Effector memory CD8-positive, alpha-beta T cell (primary cell): Measurements from ENCODE around the gene ETV6.

Source experiments
- ATAC-seq: fragments of 150-1000 bp; cut with Tn5 transposase; replicated peaks from 2 replicates; pipeline ENCODE4 v1.10.0; 2021; ENCODE audit warnings: mild to moderate bottlenecking, moderate library complexity
- DNase-seq, 3 experiments: peaks; one replicate each; pipeline ENCODE4 v3.0.0; 2021
- H3K27ac Mint-ChIP-seq, 2 donors: one replicate each; pipeline ENCODE4 v1.8.0; 2022; ENCODE audit warnings: mild to moderate bottlenecking in 2 of 2, mixed read lengths in 2 of 2, moderate library complexity in 2 of 2
- H3K27me3 Mint-ChIP-seq, 2 donors: one replicate each; pipeline ENCODE4 v1.8.0; 2022; ENCODE audit warnings: mixed read lengths in 2 of 2
- H3K36me3 Mint-ChIP-seq: one replicate; pipeline ENCODE4 v1.8.0; 2022; ENCODE audit warnings: mild to moderate bottlenecking, moderate library complexity, mixed read lengths; ENCODE audit not compliant: insufficient read depth
- H3K4me1 Mint-ChIP-seq, 2 donors: one replicate each; pipeline ENCODE4 v1.8.0; 2022; ENCODE audit warnings: low read depth in 2 of 2, mixed read lengths in 2 of 2
- H3K4me3 Mint-ChIP-seq, 2 donors: one replicate each; pipeline ENCODE4 v1.8.0; 2022; ENCODE audit warnings: mild to moderate bottlenecking in 2 of 2, mixed read lengths in 2 of 2, moderate library complexity in 2 of 2
- H3K9me3 Mint-ChIP-seq, 2 donors: one replicate each; pipeline ENCODE4 v1.8.0; 2022; ENCODE audit warnings: mixed read lengths in 2 of 2

The ETV6 gene

GRCh38 chr12:11712491-11712890, 63.0 kb downstream of the ETV6 start:
- Mint-ChIP-seq H3K9me3 (no peaks in the 10 kb centered on the region), H3K27me3 (no peaks in the 10 kb centered on the region), H3K36me3 (peaks cover 6% of the 10 kb centered on the region), H3K4me3 (no peak overlapping the region), H3K27ac (no peak overlapping the region), H3K4me1 (peaks cover 20 to 30% of the 10 kb centered on the region in 2 donors)
- DNase-seq (no peak), ATAC-seq (no peak)

- H3K27me3 Mint-ChIP-seq: no peaks in the 10 kb centered on the region
- H3K9me3 Mint-ChIP-seq: no peaks in the 10 kb centered on the region
- ATAC-seq (no peak), DNase-seq (no peak)
- no peak overlapping the region for H3K27ac Mint-ChIP-seq
- H3K4me1 Mint-ChIP-seq: peaks cover 16 to 33% of the 10 kb centered on the region in 2 donors
- no peak overlapping the region for H3K4me3 Mint-ChIP-seq
- H3K36me3 Mint-ChIP-seq: peaks cover 6% of the 10 kb centered on the region
These were observed 63.7 kb downstream of the ETV6 start for GRCh38 chr12:11713202-11713601.

GRCh38 chr12:11714626-11715025, 65.2 kb downstream of the ETV6 start:
- H3K27ac Mint-ChIP-seq: peak overlapping the region in 1 of 2 donors; percentile 2
- H3K4me3 Mint-ChIP-seq: no peak overlapping the region
- no peaks in the 10 kb centered on the region for H3K27me3 Mint-ChIP-seq
- no peaks in the 10 kb centered on the region for H3K9me3 Mint-ChIP-seq
- H3K36me3 Mint-ChIP-seq: peaks cover 6% of the 10 kb centered on the region
- DNase-seq (no peak), ATAC-seq (no peak)
- peaks cover 16 to 23% of the 10 kb centered on the region in 2 donors for H3K4me1 Mint-ChIP-seq

- no peak overlapping the region for H3K4me3 Mint-ChIP-seq
- H3K27ac Mint-ChIP-seq: peak overlapping the region in 1 of 2 donors; percentile 49
- no peaks in the 10 kb centered on the region for H3K9me3 Mint-ChIP-seq
- no peak for DNase-seq
- H3K36me3 Mint-ChIP-seq: peaks cover 6% of the 10 kb centered on the region
- no peak for ATAC-seq
- H3K4me1 Mint-ChIP-seq: peaks cover 15 to 24% of the 10 kb centered on the region in 2 donors
- no peaks in the 10 kb centered on the region for H3K27me3 Mint-ChIP-seq
These were observed 66.1 kb downstream of the ETV6 start for GRCh38 chr12:11715621-11716020.

GRCh38 chr12:11716794-11717518, 67.5 kb downstream of the ETV6 start:
- Mint-ChIP-seq H3K4me3 (no peak overlapping the region), H3K4me1 (peaks cover 15 to 29% of the 10 kb centered on the region in 2 donors), H3K27ac (no peak overlapping the region), H3K9me3 (no peaks in the 10 kb centered on the region), H3K27me3 (no peaks in the 10 kb centered on the region), H3K36me3 (peaks cover 6% of the 10 kb centered on the region)
- ATAC-seq: no peak
- no peak for DNase-seq

GRCh38 chr12:11717519-11717961, 68.1 kb downstream of the ETV6 start:
- Mint-ChIP-seq H3K4me3 (no peak overlapping the region), H3K4me1 (peaks cover 17 to 30% of the 10 kb centered on the region in 2 donors), H3K9me3 (no peaks in the 10 kb centered on the region), H3K27ac (no peak overlapping the region), H3K27me3 (no peaks in the 10 kb centered on the region), H3K36me3 (peaks cover 6% of the 10 kb centered on the region)
- ATAC-seq: no peak
- DNase-seq: no peak

- peaks cover 6% of the 10 kb centered on the region for H3K36me3 Mint-ChIP-seq
These were observed 68.6 kb downstream of the ETV6 start for GRCh38 chr12:11718105-11718504.

GRCh38 chr12:11718768-11719253, 69.3 kb downstream of the ETV6 start:
- Mint-ChIP-seq H3K9me3 (no peaks in the 10 kb centered on the region), H3K4me1 (peaks cover 18 to 32% of the 10 kb centered on the region in 2 donors), H3K36me3 (peaks cover 6% of the 10 kb centered on the region), H3K4me3 (no peak overlapping the region), H3K27ac (no peak overlapping the region), H3K27me3 (no peaks in the 10 kb centered on the region)
- no peak for DNase-seq
- ATAC-seq: no peak

More at GRCh38 chr12:11718105-11718504, 68.6 kb downstream of the ETV6 start:
- Mint-ChIP-seq H3K27ac (no peak overlapping the region), H3K9me3 (no peaks in the 10 kb centered on the region), H3K4me3 (no peak overlapping the region), H3K27me3 (no peaks in the 10 kb centered on the region), H3K4me1 (peaks cover 15 to 26% of the 10 kb centered on the region in 2 donors)
- no peak for ATAC-seq
- no peak for DNase-seq

GRCh38 chr12:11719678-11720099, 70.2 kb downstream of the ETV6 start:
- Mint-ChIP-seq H3K4me3 (no peak overlapping the region), H3K4me1 (peaks cover 19 to 28% of the 10 kb centered on the region in 2 donors), H3K9me3 (no peaks in the 10 kb centered on the region), H3K27ac (peak overlapping the region; percentile 4 to 35), H3K36me3 (peaks cover 4% of the 10 kb centered on the region), H3K27me3 (no peaks in the 10 kb centered on the region)
- peak; percentile 43 for ATAC-seq
- DNase-seq: no peak

- DNase-seq (no peak), ATAC-seq (no peak)
- Mint-ChIP-seq H3K4me3 (no peak overlapping the region), H3K36me3 (no peaks in the 10 kb centered on the region), H3K27me3 (no peaks in the 10 kb centered on the region), H3K9me3 (no peaks in the 10 kb centered on the region), H3K27ac (no peak overlapping the region), H3K4me1 (peaks cover 29 to 33% of the 10 kb centered on the region in 2 donors)
These were observed 72.6 kb downstream of the ETV6 start for GRCh38 chr12:11722071-11722470.

- Mint-ChIP-seq H3K27me3 (no peaks in the 10 kb centered on the region), H3K4me3 (no peak overlapping the region), H3K9me3 (no peaks in the 10 kb centered on the region), H3K36me3 (no peaks in the 10 kb centered on the region), H3K4me1 (peaks cover 29 to 36% of the 10 kb centered on the region in 2 donors), H3K27ac (no peak overlapping the region)
- ATAC-seq (no peak), DNase-seq (no peak)
These were observed 73.2 kb downstream of the ETV6 start for GRCh38 chr12:11722578-11723138.

GRCh38 chr12:11723993-11724392, 74.5 kb downstream of the ETV6 start:
- DNase-seq (no peak), ATAC-seq (no peak)
- no peak overlapping the region for H3K4me3 Mint-ChIP-seq
- peak overlapping the region in 1 of 2 donors; percentile 11 for H3K27ac Mint-ChIP-seq
- H3K27me3 Mint-ChIP-seq: no peaks in the 10 kb centered on the region
- peaks cover 27 to 40% of the 10 kb centered on the region in 2 donors for H3K4me1 Mint-ChIP-seq
- no peaks in the 10 kb centered on the region for H3K9me3 Mint-ChIP-seq
- no peaks in the 10 kb centered on the region for H3K36me3 Mint-ChIP-seq

- ATAC-seq (no peak), DNase-seq (no peak)
- H3K36me3 Mint-ChIP-seq: no peaks in the 10 kb centered on the region
- H3K4me1 Mint-ChIP-seq: peaks cover 27 to 38% of the 10 kb centered on the region in 2 donors
- no peaks in the 10 kb centered on the region for H3K27me3 Mint-ChIP-seq
- no peak overlapping the region for H3K27ac Mint-ChIP-seq
- H3K9me3 Mint-ChIP-seq: no peaks in the 10 kb centered on the region
- no peak overlapping the region for H3K4me3 Mint-ChIP-seq
These were observed 75.4 kb downstream of the ETV6 start for GRCh38 chr12:11724888-11725311.

GRCh38 chr12:11725686-11726085, 76.2 kb downstream of the ETV6 start:
- Mint-ChIP-seq H3K36me3 (no peaks in the 10 kb centered on the region), H3K27ac (peak overlapping the region in 1 of 2 donors; percentile 86), H3K27me3 (no peaks in the 10 kb centered on the region), H3K9me3 (no peaks in the 10 kb centered on the region), H3K4me1 (peaks cover 27 to 42% of the 10 kb centered on the region in 2 donors), H3K4me3 (no peak overlapping the region)
- DNase-seq (no peak), ATAC-seq (no peak)
